Peyer's patch (tissue), 4 donors: ENCODE results near the gene RNF166. TPM values are rescaled to one million over a fixed set of nuclear protein-coding genes. Genes with fewer than 3 reads are reported as not detected.

Source experiments
- DNase-seq, 3 donors: peaks; one replicate each; pipeline ENCODE4 v3.0.0-alpha.2; 2017 to 2019
- H3K27ac ChIP-seq, 4 donors: fragments of 200-600 bp; sonication (generic); one replicate each; pipeline ENCODE4 v1.5.1; 2016 to 2019
- H3K27me3 ChIP-seq, 2 donors: fragments of 200-600 bp; sonication (generic); one replicate each; pipeline ENCODE4 v1.5.1; 2019
- H3K36me3 ChIP-seq, 3 donors: fragments of 200-600 bp; sonication (generic); one replicate each; pipeline ENCODE4 v1.5.1; 2016 to 2019
- H3K4me1 ChIP-seq, 4 donors: fragments of 200-600 bp; sonication (generic); one replicate each; pipeline ENCODE4 v1.5.1; 2016 to 2019
- H3K4me3 ChIP-seq, 4 donors: fragments of 200-600 bp; sonication (generic); 1 replicate in 3 of 4; 2 replicates in 1 of 4; pipeline ENCODE4 v1.5.1; 2016 to 2019; ENCODE audit warnings: mild to moderate bottlenecking in 1 of 4
- H3K9me3 ChIP-seq, 4 donors: fragments of 200-600 bp; sonication (generic); one replicate each; pipeline ENCODE4 v1.5.1; 2016 to 2019; ENCODE audit warnings: mild to moderate bottlenecking in 1 of 4
- CTCF ChIP-seq, 6 experiments: fragments of 450-650 bp in 4 of 6; fragments of 200-600 bp in 2 of 6; sonication (generic) in 1 of 6; IDR thresholded peaks; one replicate each; pipeline ENCODE4 v1.5.1; 2017 to 2019; ENCODE audit warnings: antibody characterized with exemption in 6 of 6, mild to moderate bottlenecking in 3 of 6, moderate library complexity in 1 of 6
- POLR2A ChIP-seq, 2 donors: fragments of 450-650 bp; IDR thresholded peaks; one replicate each; pipeline ENCODE4 v1.5.1; 2017; ENCODE audit warnings: antibody characterized with exemption in 2 of 2, mild to moderate bottlenecking in 2 of 2, moderate library complexity in 2 of 2
- total RNA-seq, 4 donors: library from RNA; depleted of rRNA; stranded (reverse); fragments of >200 nt; gene quantifications; one replicate each; pipeline ENCODE4 v1.1.0, GENCODE V29; 2016

The RNF166 gene
- total RNA-seq, 4 donors from 2014 or later = 14.5 to 64.4 (median 23.1) TPM

GRCh38 chr16:88713054-88713453 is 6.8 kb upstream of the RNF166 start:
- peaks cover 0 to 47% (median 0%) of the 10 kb centered on the region in 3 donors for H3K36me3 ChIP-seq

GRCh38 chr16:88712362-88712979 is 6.3 kb upstream of the RNF166 start:
- DNase-seq = no peak
- peaks cover 0 to 43% (median 0%) of the 10 kb centered on the region in 3 donors for H3K36me3 ChIP-seq
- no peak overlapping the region for H3K4me3 ChIP-seq
- H3K27ac ChIP-seq = no peak overlapping the region
- H3K9me3 ChIP-seq = no peaks in the 10 kb centered on the region
- no peaks in the 10 kb centered on the region for H3K27me3 ChIP-seq
- peaks cover 0 to 1% (median under 1%) of the 10 kb centered on the region in 4 donors for H3K4me1 ChIP-seq
- TF ChIP-seq POLR2A (IDR thresholded peaks at IDR 0.05) (no peak), CTCF (IDR thresholded peaks at IDR 0.05) (no peak)

More at GRCh38 chr16:88713054-88713453, 6.8 kb upstream of the RNF166 start:
- DNase-seq = no peak
- Histone ChIP-seq H3K9me3 (no peaks in the 10 kb centered on the region), H3K4me1 (no peaks in the 10 kb centered on the region), H3K4me3 (no peak overlapping the region), H3K27ac (no peak overlapping the region), H3K27me3 (no peaks in the 10 kb centered on the region)
- no peak for TF ChIP-seq CTCF (IDR thresholded peaks at IDR 0.05)
- TF ChIP-seq POLR2A (IDR thresholded peaks at IDR 0.05) = no peak

GRCh38 chr16:88711750-88712340 is 5.6 kb upstream of the RNF166 start:
- peaks cover 0 to 8% (median 3%) of the 10 kb centered on the region in 4 donors for H3K4me1 ChIP-seq
- H3K27me3 ChIP-seq = no peaks in the 10 kb centered on the region
- H3K36me3 ChIP-seq = peaks cover 0 to 37% (median 0%) of the 10 kb centered on the region in 3 donors
- H3K4me3 ChIP-seq = no peak overlapping the region
- no peaks in the 10 kb centered on the region for H3K9me3 ChIP-seq
- TF ChIP-seq CTCF (IDR thresholded peaks at IDR 0.05) (no peak), POLR2A (IDR thresholded peaks at IDR 0.05) (no peak)
- no peak overlapping the region for H3K27ac ChIP-seq
- no peak for DNase-seq

GRCh38 chr16:88710556-88710955 is 4.3 kb upstream of the RNF166 start:
- H3K9me3 ChIP-seq = no peaks in the 10 kb centered on the region
- H3K4me1 ChIP-seq = peaks cover 0 to 12% (median 5%) of the 10 kb centered on the region in 4 donors
- no peak overlapping the region for H3K27ac ChIP-seq
- no peak overlapping the region for H3K4me3 ChIP-seq
- H3K36me3 ChIP-seq = peaks cover 0 to 24% (median 0%) of the 10 kb centered on the region in 3 donors
- no peak for DNase-seq
- TF ChIP-seq POLR2A (IDR thresholded peaks at IDR 0.05) (no peak), CTCF (IDR thresholded peaks at IDR 0.05) (no peak)
- H3K27me3 ChIP-seq = no peaks in the 10 kb centered on the region

- Histone ChIP-seq H3K27me3 (no peaks in the 10 kb centered on the region), H3K4me1 (peaks cover 0 to 35% (median 16%) of the 10 kb centered on the region in 4 donors), H3K27ac (peak overlapping the region; percentile 90 to 99 (median 90)), H3K36me3 (no peaks in the 10 kb centered on the region), H3K9me3 (no peaks in the 10 kb centered on the region), H3K4me3 (peak overlapping the region; percentile 83 to 100 (median 96))
- DNase-seq = no peak
- TF ChIP-seq POLR2A (IDR thresholded peaks at IDR 0.05) (no peak), CTCF (IDR thresholded peaks at IDR 0.05) (no peak)
Observed at GRCh38 chr16:88706965-88707826, 988 bp upstream of the RNF166 start.
